OCI-LY7 (cell line): Measurements from ENCODE around the gene IER5. TPM values are rescaled to one million over a fixed set of nuclear protein-coding genes. Genes with fewer than 3 reads are reported as not detected.
"Not testable (repeated sequence)": the region's sequence is repeated elsewhere in the genome, so short reads cannot be mapped to it uniquely, and the experiment has no call there.

Source experiments
- BruUV-seq: library from RNA; stranded (reverse); fragments of 400-500 nt; replicated peaks from 2 replicates; lab custom pipeline; 2021; lab: Mats Ljungman, UMichigan
- CTCF ChIA-PET: fragments of 300-600 bp; sonication (Branson Sonifier 250); formaldehyde crosslinking; loops from one replicate; lab custom pipeline; 2022; ENCODE audit warnings: antibody characterized with exemption; ENCODE audit not compliant: unreplicated experiment; lab: Charles Lee
- POLR2A ChIA-PET: fragments of 300-600 bp; sonication (Branson Sonifier 250); formaldehyde crosslinking; loops from one replicate; lab custom pipeline; 2022; ENCODE audit warnings: antibody characterized with exemption; lab: Charles Lee
- DNase-seq: peaks from one replicate; pipeline ENCODE4 v3.0.0-alpha.2; 2015; ENCODE audit warnings: low spot score
- H2AFZ ChIP-seq: fragments of 200-600 bp; sonication (generic), shearing (Covaris generic); 2 replicates; pipeline ENCODE4 v1.6.1; 2014; ENCODE audit warnings: mild to moderate bottlenecking, antibody characterized with exemption, low read length, moderate library complexity
- H3K27ac ChIP-seq: fragments of 200-600 bp; sonication (generic); 2 replicates; pipeline ENCODE4 v1.5.1; 2014; ENCODE audit warnings: mixed run types, low read depth, mild to moderate bottlenecking, moderate library complexity, low read length, inconsistent platforms; ENCODE audit not compliant: poor library complexity, severe bottlenecking
- H3K36me3 ChIP-seq: fragments of 200-600 bp; sonication (generic); 2 replicates; pipeline ENCODE4 v1.6.1; 2014; ENCODE audit warnings: mild to moderate bottlenecking, antibody characterized with exemption, low read length, moderate library complexity, mixed read lengths; ENCODE audit not compliant: insufficient read depth
- H3K4me1 ChIP-seq: fragments of 200-600 bp; sonication (generic); 2 replicates; pipeline ENCODE4 v1.5.1; 2014; ENCODE audit warnings: mild to moderate bottlenecking, low read length; ENCODE audit not compliant: insufficient read depth, poor library complexity, severe bottlenecking
- H3K4me2 ChIP-seq: fragments of 200-600 bp; sonication (generic); 2 replicates; pipeline ENCODE4 v1.6.1; 2014; ENCODE audit warnings: mild to moderate bottlenecking, low read length
- H3K4me3 ChIP-seq: fragments of 200-600 bp; sonication (generic); 2 replicates; pipeline ENCODE4 v1.5.1; 2014; ENCODE audit warnings: mild to moderate bottlenecking, low read depth, low read length; ENCODE audit not compliant: poor library complexity, severe bottlenecking
- H3K79me2 ChIP-seq: fragments of 200-600 bp; sonication (generic); 2 replicates; pipeline ENCODE4 v1.6.1; 2016; ENCODE audit warnings: low read depth, mild to moderate bottlenecking, low read length, moderate library complexity, mixed read lengths; ENCODE audit not compliant: insufficient read depth
- H3K9me2 ChIP-seq: fragments of 200-600 bp; sonication (generic); 2 replicates; pipeline ENCODE4 v1.6.1; 2016; ENCODE audit warnings: mild to moderate bottlenecking, low read length, mixed read lengths; ENCODE audit not compliant: insufficient read depth
- H3K9me3 ChIP-seq: fragments of 200-600 bp; sonication (generic); 2 replicates; pipeline ENCODE4 v1.6.1; 2014; ENCODE audit warnings: mild to moderate bottlenecking, mixed run types, low read length, mixed read lengths
- H4K20me1 ChIP-seq: fragments of 200-600 bp; sonication (generic); 2 replicates; pipeline ENCODE4 v1.6.1; 2014; ENCODE audit warnings: mild to moderate bottlenecking, antibody characterized with exemption, low read length, moderate library complexity, mixed read lengths; ENCODE audit not compliant: insufficient read depth
- EZH2phosphoT487 ChIP-seq: fragments of 200-600 bp; sonication (generic); IDR thresholded peaks from 2 replicates; pipeline ENCODE4 v1.6.1; 2018; ENCODE audit warnings: low read depth, borderline replicate concordance, mild to moderate bottlenecking, mixed run types, antibody characterized with exemption, low read length, moderate library complexity, mixed read lengths
- intact Hi-C: fragments of 100-400 bp; cut with micrococcal nuclease; formaldehyde crosslinking; loops from one replicate; pipeline ENCODE4 v1.10.0; 2022; ENCODE audit not compliant: unreplicated experiment
- total RNA-seq, 2 experiments: library from RNA; depleted of rRNA in 1 of 2; stranded (reverse); fragments of >200 nt in 1 of 2; shearing (Covaris generic) in 1 of 2; gene quantifications; 2 replicates each; pipeline ENCODE4 v1.2.3, GENCODE V29; 2014 to 2022
- TF ChIP-seq, protein P1 (sequence below): fragments of 200-600 bp; sonication (generic); conservative IDR thresholded peaks from 2 replicates; pipeline ENCODE4 v1.5.1; 2014; ENCODE audit warnings: mild to moderate bottlenecking, antibody characterized with exemption, low read length, moderate library complexity, mixed read lengths

The IER5 gene
- total RNA-seq, 2 experiments from 2014 or later = 7.2 to 14.3 TPM

DNA sequence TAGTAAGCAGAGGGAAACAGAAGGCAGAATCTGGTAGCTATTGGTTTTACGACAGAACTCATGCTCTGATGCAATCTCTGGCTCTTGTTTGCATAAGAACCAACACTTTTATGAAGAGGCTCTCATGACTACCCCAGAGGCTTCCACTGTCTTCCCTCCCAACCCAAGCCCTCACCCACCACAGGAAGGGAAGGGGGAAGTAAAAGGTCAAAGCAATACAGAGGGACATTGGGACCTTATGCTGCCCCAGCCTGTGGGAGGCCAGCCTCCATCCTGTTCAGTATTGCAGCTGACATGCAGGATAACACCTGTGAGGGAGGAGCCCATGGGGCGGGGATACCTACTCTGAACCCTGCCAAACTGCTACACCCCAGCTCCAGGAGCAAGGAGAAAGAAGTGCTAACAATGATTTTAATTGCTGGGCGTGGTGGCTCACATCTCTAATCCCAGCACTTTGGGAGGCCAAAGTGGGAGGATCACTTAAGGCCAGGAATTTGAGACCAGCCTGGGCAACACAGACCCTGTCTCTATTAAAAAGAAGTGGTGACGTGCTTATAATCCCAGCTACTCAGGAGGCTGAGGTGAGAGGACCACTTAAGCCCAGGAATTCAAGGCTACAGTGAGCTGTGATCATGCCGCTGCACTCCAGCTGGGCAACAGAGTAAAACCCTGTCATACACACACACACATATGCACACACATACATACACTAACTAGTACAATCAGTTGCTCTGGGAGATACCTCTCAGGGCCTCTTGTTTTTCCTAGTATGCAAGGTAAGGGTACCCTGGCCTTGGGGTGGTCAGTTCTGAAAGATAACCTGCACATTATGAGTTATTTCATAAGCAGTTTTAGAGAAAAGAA lies 45.2 kb upstream of the IER5 start:
- H2AFZ ChIP-seq = no peak overlapping the region
- no peak for DNase-seq
- no peaks in the 10 kb centered on the region for H4K20me1 ChIP-seq
- no peaks in the 10 kb centered on the region; the same call in 1 of the 2 replicates for H3K36me3 ChIP-seq
- no peaks in the 10 kb centered on the region for H3K9me3 ChIP-seq
- H3K9me2 ChIP-seq = no peaks in the 10 kb centered on the region
- TF ChIP-seq, protein P1, sequence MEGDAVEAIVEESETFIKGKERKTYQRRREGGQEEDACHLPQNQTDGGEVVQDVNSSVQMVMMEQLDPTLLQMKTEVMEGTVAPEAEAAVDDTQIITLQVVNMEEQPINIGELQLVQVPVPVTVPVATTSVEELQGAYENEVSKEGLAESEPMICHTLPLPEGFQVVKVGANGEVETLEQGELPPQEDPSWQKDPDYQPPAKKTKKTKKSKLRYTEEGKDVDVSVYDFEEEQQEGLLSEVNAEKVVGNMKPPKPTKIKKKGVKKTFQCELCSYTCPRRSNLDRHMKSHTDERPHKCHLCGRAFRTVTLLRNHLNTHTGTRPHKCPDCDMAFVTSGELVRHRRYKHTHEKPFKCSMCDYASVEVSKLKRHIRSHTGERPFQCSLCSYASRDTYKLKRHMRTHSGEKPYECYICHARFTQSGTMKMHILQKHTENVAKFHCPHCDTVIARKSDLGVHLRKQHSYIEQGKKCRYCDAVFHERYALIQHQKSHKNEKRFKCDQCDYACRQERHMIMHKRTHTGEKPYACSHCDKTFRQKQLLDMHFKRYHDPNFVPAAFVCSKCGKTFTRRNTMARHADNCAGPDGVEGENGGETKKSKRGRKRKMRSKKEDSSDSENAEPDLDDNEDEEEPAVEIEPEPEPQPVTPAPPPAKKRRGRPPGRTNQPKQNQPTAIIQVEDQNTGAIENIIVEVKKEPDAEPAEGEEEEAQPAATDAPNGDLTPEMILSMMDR = no peak
- TF ChIP-seq EZH2phosphoT487 = no peak
- peaks cover 8% of the 10 kb centered on the region for H3K4me1 ChIP-seq
- no TSS peak for BruUV-seq
- no peak overlapping the region for H3K4me3 ChIP-seq
- ChIA-PET CTCF (interaction anchor here (0.7 to 1.0 kb wide), 2 partner anchors 23 to 148 kb away, joined by 3 to 4 read pairs; no protein-coding TSS in a partner anchor), POLR2A (interaction anchor here (1.0 to 2.4 kb wide), 3 partner anchors 10 to 15 kb away, joined by 3 to 8 read pairs (median 6); partner anchors contain the start of gene MR1)
- H3K79me2 ChIP-seq = no peaks in the 10 kb centered on the region
- H3K4me2 ChIP-seq = no peak overlapping the region
- intact Hi-C loops = no loop called here
- no peak overlapping the region for H3K27ac ChIP-seq

DNA sequence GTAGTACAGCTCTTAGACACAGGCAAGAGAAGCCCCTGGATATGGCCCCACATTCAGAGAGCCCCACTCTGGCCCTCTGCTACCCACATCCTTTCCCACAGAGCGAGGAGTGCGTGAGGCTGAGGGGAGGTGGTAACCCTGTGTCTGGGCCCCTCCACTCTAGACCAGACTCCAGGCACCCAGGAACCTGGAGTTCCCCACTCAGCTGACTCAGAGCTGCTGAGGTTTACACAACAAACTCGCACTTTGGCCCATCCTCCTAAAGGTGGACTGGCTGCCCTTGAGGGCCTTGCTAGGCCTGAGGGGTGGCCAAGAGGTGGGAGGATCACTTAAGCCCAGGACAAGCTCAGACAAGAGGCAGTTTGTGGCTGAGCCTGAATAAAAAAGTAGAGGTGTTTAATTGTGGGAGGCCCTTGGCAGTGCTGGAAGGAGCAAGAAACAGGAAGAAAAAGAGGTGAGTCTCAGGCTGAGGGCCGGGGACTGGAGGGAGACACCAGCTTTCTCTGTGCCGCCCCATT lies 44.0 kb upstream of the IER5 start:
- H3K9me2 ChIP-seq = no peaks in the 10 kb centered on the region
- no peak for TF ChIP-seq EZH2phosphoT487
- TF ChIP-seq, protein P1 = no peak
- DNase-seq = no peak
- no peaks in the 10 kb centered on the region; the same call in 1 of the 2 replicates for H3K36me3 ChIP-seq
- no peak overlapping the region for H2AFZ ChIP-seq
- H3K79me2 ChIP-seq = no peaks in the 10 kb centered on the region
- ChIA-PET POLR2A (interaction anchor here (0.6 kb wide), 1 partner anchor 25 kb away, joined by 4 read pairs; no protein-coding TSS in a partner anchor), CTCF (no interaction called here)
- H3K4me1 ChIP-seq = peaks cover 8% of the 10 kb centered on the region
- intact Hi-C loops = no loop called here
- BruUV-seq = no TSS peak
- no peak overlapping the region for H3K4me2 ChIP-seq
- H4K20me1 ChIP-seq = no peaks in the 10 kb centered on the region
- no peak overlapping the region for H3K4me3 ChIP-seq
- H3K9me3 ChIP-seq = no peaks in the 10 kb centered on the region
- H3K27ac ChIP-seq = no peak overlapping the region

- H3K9me2 ChIP-seq, H3K4me1 ChIP-seq, intact Hi-C loops, POLR2A ChIA-PET, H3K9me3 ChIP-seq, BruUV-seq, H3K4me2 ChIP-seq, DNase-seq, H3K27ac ChIP-seq, H3K36me3 ChIP-seq, H2AFZ ChIP-seq, H3K79me2 ChIP-seq, H3K4me3 ChIP-seq, H4K20me1 ChIP-seq: not testable (repeated sequence)
- CTCF ChIA-PET = interaction anchor here (1.1 kb wide), 1 partner anchor 12 kb away, joined by 3 read pairs; the partner anchor contains the start of gene MR1
Observed at GRCh38 chr1:181045946-181046345, 42.6 kb upstream of the IER5 start.
